OCI-LY1 (cell line): ENCODE measurements around the gene ADCK1.

Experiments used
- CTCF ChIP-seq: fragments of 200-600 bp; sonication (generic), shearing (Covaris generic); IDR thresholded peaks from 2 replicates; pipeline ENCODE4 v1.5.1; 2017; ENCODE audit warnings: mild to moderate bottlenecking, antibody characterized with exemption, low read length, moderate library complexity, mixed read lengths
- EZH2 ChIP-seq: fragments of 200-600 bp; sonication (generic), shearing (Covaris generic); IDR thresholded peaks from 2 replicates; pipeline ENCODE4 v1.8.0; 2017; ENCODE audit warnings: borderline replicate concordance, mixed run types, mild to moderate bottlenecking, antibody characterized with exemption, low read length, moderate library complexity, mixed read lengths

GRCh38 chr14:77791225-77791600 is 8.7 kb upstream of the ADCK1 start:
- TF ChIP-seq CTCF (no peak), EZH2 (no peak)
